Measurements from ENCODE around the gene KIF2A. TPM values are rescaled to one million over a fixed set of nuclear protein-coding genes. Genes with fewer than 3 reads are reported as not detected.

Gene KIF2A
- polyA plus RNA-seq, 1 donor (not counting 4 experiments of a cell fraction or from before 2014, with no cell fraction given) = 34.8 TPM

DNA sequence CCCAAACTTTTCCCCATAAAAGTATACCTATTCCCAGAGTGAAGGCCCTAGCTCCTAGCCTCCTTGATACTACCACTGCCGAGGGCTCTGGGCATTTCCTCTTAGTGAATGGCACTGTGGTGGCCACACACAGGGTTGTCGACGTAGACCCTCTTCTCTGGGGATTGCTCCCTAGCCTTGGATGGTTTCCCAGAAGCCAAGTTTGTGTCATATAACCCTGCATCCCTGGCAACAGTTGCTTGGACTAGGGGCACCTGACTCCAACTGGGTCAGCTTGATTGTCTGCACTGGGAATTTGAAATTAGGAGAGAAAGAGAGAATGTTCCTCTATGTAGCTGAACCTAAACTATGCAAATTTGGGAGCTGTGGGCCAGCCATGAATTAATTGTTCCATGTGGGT lies 32.3 kb upstream of the KIF2A start:
- Histone ChIP-seq H3K79me2 (ENCODE audit: control insufficient read depth, insufficient read depth, low read length) (no peaks in the 10 kb centered on the region), H3K27me3 (ENCODE audit: control insufficient read depth, extremely low read depth, insufficient read depth, low read length) (no peaks in the 10 kb centered on the region), H3K27ac (ENCODE audit: control insufficient read depth, insufficient read depth, low read length) (no peak overlapping the region), H3K9me3 (ENCODE audit: control insufficient read depth, low read depth, low read length) (no peaks in the 10 kb centered on the region), H3K4me3 (ENCODE audit: control insufficient read depth in 2 of 3, extremely low read depth in 1 of 3, insufficient read depth in 2 of 3, low read depth in 1 of 3, low read length in 3 of 3) (no peak overlapping the region), H3K4me1 (ENCODE audit: control insufficient read depth, extremely low read depth, insufficient read depth, low read length) (peaks cover 13% of the 10 kb centered on the region), H4K20me1 (ENCODE audit: control insufficient read depth, extremely low read depth, insufficient read depth, low read length) (no peaks in the 10 kb centered on the region), H3K36me3 (ENCODE audit: control insufficient read depth in 2 of 2, extremely low read depth in 1 of 2, insufficient read depth in 2 of 2, low read length in 2 of 2) (no peaks in the 10 kb centered on the region), H3K9ac (ENCODE audit: control insufficient read depth, extremely low read depth, insufficient read depth, low read length) (no peak overlapping the region), H3K9me1 (ENCODE audit: control insufficient read depth, extremely low read depth, insufficient read depth, low read length) (no peaks in the 10 kb centered on the region), H2AFZ (ENCODE audit: control insufficient read depth, low read length) (no peak overlapping the region), H3K4me2 (ENCODE audit: control insufficient read depth, extremely low read depth, insufficient read depth, low read depth, low read length) (no peak overlapping the region)
- TF ChIP-seq EZH2 (IDR thresholded peaks at IDR 0.05; ENCODE audit: low read length) = no peak
- TF ChIP-seq, protein P1, sequence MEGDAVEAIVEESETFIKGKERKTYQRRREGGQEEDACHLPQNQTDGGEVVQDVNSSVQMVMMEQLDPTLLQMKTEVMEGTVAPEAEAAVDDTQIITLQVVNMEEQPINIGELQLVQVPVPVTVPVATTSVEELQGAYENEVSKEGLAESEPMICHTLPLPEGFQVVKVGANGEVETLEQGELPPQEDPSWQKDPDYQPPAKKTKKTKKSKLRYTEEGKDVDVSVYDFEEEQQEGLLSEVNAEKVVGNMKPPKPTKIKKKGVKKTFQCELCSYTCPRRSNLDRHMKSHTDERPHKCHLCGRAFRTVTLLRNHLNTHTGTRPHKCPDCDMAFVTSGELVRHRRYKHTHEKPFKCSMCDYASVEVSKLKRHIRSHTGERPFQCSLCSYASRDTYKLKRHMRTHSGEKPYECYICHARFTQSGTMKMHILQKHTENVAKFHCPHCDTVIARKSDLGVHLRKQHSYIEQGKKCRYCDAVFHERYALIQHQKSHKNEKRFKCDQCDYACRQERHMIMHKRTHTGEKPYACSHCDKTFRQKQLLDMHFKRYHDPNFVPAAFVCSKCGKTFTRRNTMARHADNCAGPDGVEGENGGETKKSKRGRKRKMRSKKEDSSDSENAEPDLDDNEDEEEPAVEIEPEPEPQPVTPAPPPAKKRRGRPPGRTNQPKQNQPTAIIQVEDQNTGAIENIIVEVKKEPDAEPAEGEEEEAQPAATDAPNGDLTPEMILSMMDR (optimal IDR thresholded peaks at IDR 0.05 in 1 of 3, IDR thresholded peaks at IDR 0.05 in 1 of 3, conservative IDR thresholded peaks at IDR 0.05 in 1 of 3; ENCODE audit: extremely low read depth in 1 of 3, insufficient read depth in 2 of 3, low read length in 3 of 3) = no peak
- DNase-seq (ENCODE audit: low read depth, low spot score) (no peak), FAIRE-seq (no peak)
- dilution Hi-C loops (cut with MboI; ENCODE audit: extremely low pct_ligation_motif_present, low sequenced_read_pairs) = no loop called here

- no peaks in the 10 kb centered on the region for H3K79me2 ChIP-seq (ENCODE audit: control insufficient read depth, insufficient read depth, low read length)
- no peaks in the 10 kb centered on the region for H3K9me3 ChIP-seq (ENCODE audit: control insufficient read depth, low read depth, low read length)
- no peak for DNase-seq (ENCODE audit: low read depth, low spot score)
- H3K4me1 ChIP-seq (ENCODE audit: control insufficient read depth, extremely low read depth, insufficient read depth, low read length) = peaks cover 20% of the 10 kb centered on the region
- H3K36me3 ChIP-seq (ENCODE audit: control insufficient read depth in 2 of 2, extremely low read depth in 1 of 2, insufficient read depth in 2 of 2, low read length in 2 of 2) = no peaks in the 10 kb centered on the region
- H3K4me3 ChIP-seq (ENCODE audit: control insufficient read depth in 2 of 3, extremely low read depth in 1 of 3, insufficient read depth in 2 of 3, low read depth in 1 of 3, low read length in 3 of 3) = no peak overlapping the region
- no peak for TF ChIP-seq EZH2 (IDR thresholded peaks at IDR 0.05; ENCODE audit: low read length)
- TF ChIP-seq, protein P1 (optimal IDR thresholded peaks at IDR 0.05 in 1 of 3, IDR thresholded peaks at IDR 0.05 in 1 of 3, conservative IDR thresholded peaks at IDR 0.05 in 1 of 3; ENCODE audit: extremely low read depth in 1 of 3, insufficient read depth in 2 of 3, low read length in 3 of 3) = no peak
- H3K4me2 ChIP-seq (ENCODE audit: control insufficient read depth, extremely low read depth, insufficient read depth, low read depth, low read length) = no peak overlapping the region
- H3K27ac ChIP-seq (ENCODE audit: control insufficient read depth, insufficient read depth, low read length) = no peak overlapping the region
- FAIRE-seq = no peak
- no peaks in the 10 kb centered on the region for H4K20me1 ChIP-seq (ENCODE audit: control insufficient read depth, extremely low read depth, insufficient read depth, low read length)
- no peak overlapping the region for H3K9ac ChIP-seq (ENCODE audit: control insufficient read depth, extremely low read depth, insufficient read depth, low read length)
- H2AFZ ChIP-seq (ENCODE audit: control insufficient read depth, low read length) = no peak overlapping the region
- no peaks in the 10 kb centered on the region for H3K27me3 ChIP-seq (ENCODE audit: control insufficient read depth, extremely low read depth, insufficient read depth, low read length)
- dilution Hi-C loops (cut with MboI; ENCODE audit: extremely low pct_ligation_motif_present, low sequenced_read_pairs) = no loop called here
- no peaks in the 10 kb centered on the region for H3K9me1 ChIP-seq (ENCODE audit: control insufficient read depth, extremely low read depth, insufficient read depth, low read length)
Measured at GRCh38 chr5:62275581-62275980, 30.4 kb upstream of the KIF2A start.
